Measurements from ENCODE around the gene SPOCK1. TPM values are rescaled to one million over a fixed set of nuclear protein-coding genes. Genes with fewer than 3 reads are reported as not detected.

SPOCK1 gene
- total and polyA plus RNA-seq, 9 of the 15 experiments (the other 6 are each of a cell fraction or from before 2014, with no cell fraction given): 0.01 to 0.35 (median 0.04) TPM; not detected in 6

DNA sequence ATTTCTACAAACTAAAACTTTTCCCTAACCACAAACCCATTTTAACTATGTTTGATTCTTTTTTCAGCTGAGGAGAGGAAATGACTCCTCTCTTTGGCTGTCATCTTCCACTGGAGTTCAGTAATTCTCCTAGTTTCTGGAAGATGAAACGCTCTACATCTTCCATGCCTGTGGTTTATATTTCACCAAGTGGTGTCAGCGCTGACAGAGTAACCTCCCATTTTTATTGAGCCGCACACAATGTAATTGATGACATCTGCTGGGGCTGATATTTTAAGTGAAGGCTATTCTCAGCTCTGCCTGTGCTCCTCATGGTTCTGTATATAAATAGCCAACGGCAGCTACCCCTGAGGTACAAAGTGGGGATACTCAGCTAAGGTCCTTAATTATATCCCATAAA lies 234.6 kb downstream of the SPOCK1 start:
- H3K4me3 ChIP-seq: no peak overlapping the region
- no peak overlapping the region for H2AFZ ChIP-seq (ENCODE audit: low read depth, low read length)
- no peaks in the 10 kb centered on the region for H3K4me1 ChIP-seq (replicated peaks in 1 of 2; ENCODE audit: control insufficient read depth in 2 of 2, insufficient read depth in 2 of 2, low read length in 2 of 2)
- POLR2A ChIA-PET: no interaction called here
- no peaks in the 10 kb centered on the region for H3K9me1 ChIP-seq (ENCODE audit: control insufficient read depth, insufficient read depth, low read length)
- no peaks in the 10 kb centered on the region for H3K9me3 ChIP-seq (replicated peaks; ENCODE audit: control insufficient read depth, insufficient read depth, low read depth, low read length)
- no peak for TF ChIP-seq BRF1 (IDR thresholded peaks at IDR 0.05; ENCODE audit: borderline replicate concordance, extremely low read depth, insufficient read length)
- no peak for TF ChIP-seq EWSR1 (IDR thresholded peaks at IDR 0.05; ENCODE audit: borderline replicate concordance, low read depth, partially characterized antibody)
- TF ChIP-seq FOXP1 (CRISPR knock-in tag; IDR thresholded peaks at IDR 0.05): no peak
- TF ChIP-seq, protein P1, sequence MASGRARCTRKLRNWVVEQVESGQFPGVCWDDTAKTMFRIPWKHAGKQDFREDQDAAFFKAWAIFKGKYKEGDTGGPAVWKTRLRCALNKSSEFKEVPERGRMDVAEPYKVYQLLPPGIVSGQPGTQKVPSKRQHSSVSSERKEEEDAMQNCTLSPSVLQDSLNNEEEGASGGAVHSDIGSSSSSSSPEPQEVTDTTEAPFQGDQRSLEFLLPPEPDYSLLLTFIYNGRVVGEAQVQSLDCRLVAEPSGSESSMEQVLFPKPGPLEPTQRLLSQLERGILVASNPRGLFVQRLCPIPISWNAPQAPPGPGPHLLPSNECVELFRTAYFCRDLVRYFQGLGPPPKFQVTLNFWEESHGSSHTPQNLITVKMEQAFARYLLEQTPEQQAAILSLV (tag; IDR thresholded peaks at IDR 0.05): no peak
- no peak for TF ChIP-seq ZSCAN29 (IDR thresholded peaks at IDR 0.05)
- TF ChIP-seq, protein P2, sequence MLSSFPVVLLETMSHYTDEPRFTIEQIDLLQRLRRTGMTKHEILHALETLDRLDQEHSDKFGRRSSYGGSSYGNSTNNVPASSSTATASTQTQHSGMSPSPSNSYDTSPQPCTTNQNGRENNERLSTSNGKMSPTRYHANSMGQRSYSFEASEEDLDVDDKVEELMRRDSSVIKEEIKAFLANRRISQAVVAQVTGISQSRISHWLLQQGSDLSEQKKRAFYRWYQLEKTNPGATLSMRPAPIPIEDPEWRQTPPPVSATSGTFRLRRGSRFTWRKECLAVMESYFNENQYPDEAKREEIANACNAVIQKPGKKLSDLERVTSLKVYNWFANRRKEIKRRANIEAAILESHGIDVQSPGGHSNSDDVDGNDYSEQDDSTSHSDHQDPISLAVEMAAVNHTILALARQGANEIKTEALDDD (IDR thresholded peaks at IDR 0.05): no peak
- no peak for TF ChIP-seq ZKSCAN1 (IDR thresholded peaks at IDR 0.05; ENCODE audit: low read depth, low read length)
- TF ChIP-seq ZNF274 (IDR thresholded peaks at IDR 0.05; ENCODE audit: borderline replicate concordance, low read depth, low read length): no peak
- TF ChIP-seq KAT7 (CRISPR knock-in tag; IDR thresholded peaks at IDR 0.05; ENCODE audit: borderline replicate concordance): no peak
- no peak for TF ChIP-seq ZNF699 (CRISPR knock-in tag; IDR thresholded peaks at IDR 0.05; ENCODE audit: insufficient replicate concordance)
- TF ChIP-seq, protein P3, sequence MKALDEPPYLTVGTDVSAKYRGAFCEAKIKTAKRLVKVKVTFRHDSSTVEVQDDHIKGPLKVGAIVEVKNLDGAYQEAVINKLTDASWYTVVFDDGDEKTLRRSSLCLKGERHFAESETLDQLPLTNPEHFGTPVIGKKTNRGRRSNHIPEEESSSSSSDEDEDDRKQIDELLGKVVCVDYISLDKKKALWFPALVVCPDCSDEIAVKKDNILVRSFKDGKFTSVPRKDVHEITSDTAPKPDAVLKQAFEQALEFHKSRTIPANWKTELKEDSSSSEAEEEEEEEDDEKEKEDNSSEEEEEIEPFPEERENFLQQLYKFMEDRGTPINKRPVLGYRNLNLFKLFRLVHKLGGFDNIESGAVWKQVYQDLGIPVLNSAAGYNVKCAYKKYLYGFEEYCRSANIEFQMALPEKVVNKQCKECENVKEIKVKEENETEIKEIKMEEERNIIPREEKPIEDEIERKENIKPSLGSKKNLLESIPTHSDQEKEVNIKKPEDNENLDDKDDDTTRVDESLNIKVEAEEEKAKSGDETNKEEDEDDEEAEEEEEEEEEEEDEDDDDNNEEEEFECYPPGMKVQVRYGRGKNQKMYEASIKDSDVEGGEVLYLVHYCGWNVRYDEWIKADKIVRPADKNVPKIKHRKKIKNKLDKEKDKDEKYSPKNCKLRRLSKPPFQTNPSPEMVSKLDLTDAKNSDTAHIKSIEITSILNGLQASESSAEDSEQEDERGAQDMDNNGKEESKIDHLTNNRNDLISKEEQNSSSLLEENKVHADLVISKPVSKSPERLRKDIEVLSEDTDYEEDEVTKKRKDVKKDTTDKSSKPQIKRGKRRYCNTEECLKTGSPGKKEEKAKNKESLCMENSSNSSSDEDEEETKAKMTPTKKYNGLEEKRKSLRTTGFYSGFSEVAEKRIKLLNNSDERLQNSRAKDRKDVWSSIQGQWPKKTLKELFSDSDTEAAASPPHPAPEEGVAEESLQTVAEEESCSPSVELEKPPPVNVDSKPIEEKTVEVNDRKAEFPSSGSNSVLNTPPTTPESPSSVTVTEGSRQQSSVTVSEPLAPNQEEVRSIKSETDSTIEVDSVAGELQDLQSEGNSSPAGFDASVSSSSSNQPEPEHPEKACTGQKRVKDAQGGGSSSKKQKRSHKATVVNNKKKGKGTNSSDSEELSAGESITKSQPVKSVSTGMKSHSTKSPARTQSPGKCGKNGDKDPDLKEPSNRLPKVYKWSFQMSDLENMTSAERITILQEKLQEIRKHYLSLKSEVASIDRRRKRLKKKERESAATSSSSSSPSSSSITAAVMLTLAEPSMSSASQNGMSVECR (CRISPR knock-in tag; IDR thresholded peaks at IDR 0.05): no peak
- no peak for TF ChIP-seq ZNF253 (CRISPR knock-in tag; conservative IDR thresholded peaks at IDR 0.05)
- TF ChIP-seq ZNF589 (CRISPR knock-in tag; IDR thresholded peaks at IDR 0.05; ENCODE audit: low read depth): no peak
- TF ChIP-seq SRSF3 (IDR thresholded peaks at IDR 0.05; ENCODE audit: insufficient read depth, low read length): no peak
- no peak for TF ChIP-seq RNF2 (IDR thresholded peaks at IDR 0.05)
- TF ChIP-seq RFX1 (IDR thresholded peaks at IDR 0.05): no peak
- TF ChIP-seq PHB (CRISPR knock-in tag; IDR thresholded peaks at IDR 0.05): no peak
- no peak for ATAC-seq
- no peak overlapping the region for H3K27ac ChIP-seq (ENCODE audit: extremely low read depth, low read depth, low read length)
- no peaks in the 10 kb centered on the region for H3K36me3 ChIP-seq (ENCODE audit: control insufficient read depth, insufficient read depth, low read length)
- no peak for DNase-seq (ENCODE audit: extremely low read depth in 1 of 4, low spot score in 3 of 4)
- H3K79me2 ChIP-seq (ENCODE audit: control insufficient read depth, insufficient read depth, low read length): no peaks in the 10 kb centered on the region
- CTCF ChIA-PET (ENCODE audit: low intra/inter-chr PET ratio): no interaction called here
- no peaks in the 10 kb centered on the region for H4K20me1 ChIP-seq (replicated peaks; ENCODE audit: control insufficient read depth, insufficient read depth, low read length)
- no peaks in the 10 kb centered on the region for H3K27me3 ChIP-seq (ENCODE audit: control insufficient read depth in 2 of 2, insufficient read depth in 2 of 2, low read length in 2 of 2)
- WGBS (ENCODE audit: insufficient coverage, low coverage, missing lambda C conversion rate): 0% methylated on average over 4 of the region's 4 CpGs
- no peak for FAIRE-seq
- no peak overlapping the region for H3K9ac ChIP-seq (ENCODE audit: insufficient read depth in 1 of 2, low read depth in 2 of 2, low read length in 2 of 2)
- intact Hi-C loops (cut with micrococcal nuclease) (no loop called here), in situ Hi-C loops (cut with MboI) (no loop called here)
- BruUV-seq (replicated peaks): no TSS peak
- no peak overlapping the region for H3K4me2 ChIP-seq (ENCODE audit: insufficient read depth, low read length)
